ENCODE results near the gene INO80B. TPM values are rescaled to one million over a fixed set of nuclear protein-coding genes. Genes with fewer than 3 reads are reported as not detected.
A peak's percentile ranks its signal among the peaks of the same experiment; 100 is the strongest.

The INO80B gene
- total RNA-seq, 1 experiment from 2014 or later: 42.1 TPM

GRCh38 chr2:74503506-74504475 lies 48.9 kb downstream of the INO80B start:
- Mint-ChIP-seq H3K27ac (ENCODE audit: unreplicated experiment) (peak overlapping the region; percentile 27), H3K27me3 (ENCODE audit: unreplicated experiment) (peaks cover 6% of the 10 kb centered on the region), H3K4me3 (ENCODE audit: low read depth, unreplicated experiment) (peak overlapping the region; percentile 84), H3K36me3 (ENCODE audit: insufficient read depth, unreplicated experiment) (peaks cover 64% of the 10 kb centered on the region), H3K9me3 (ENCODE audit: low read depth, unreplicated experiment) (no peaks in the 10 kb centered on the region), H3K4me1 (ENCODE audit: low read depth, unreplicated experiment) (peaks cover 42% of the 10 kb centered on the region)
- no peak for DNase-seq
- intact Hi-C loops (cut with micrococcal nuclease; ENCODE audit: unreplicated experiment): no loop called here
- no peak for TF ChIP-seq CTCF (IDR thresholded peaks at IDR 0.05; ENCODE audit: unreplicated experiment)
- CTCF ChIA-PET: no interaction called here
- BruUV-seq (replicated peaks): no TSS peak

- peak overlapping the region; percentile 27 for H3K27ac Mint-ChIP-seq (ENCODE audit: unreplicated experiment)
- no peak for DNase-seq
- peak overlapping the region; percentile 84 for H3K4me3 Mint-ChIP-seq (ENCODE audit: low read depth, unreplicated experiment)
- peaks cover 41% of the 10 kb centered on the region for H3K4me1 Mint-ChIP-seq (ENCODE audit: low read depth, unreplicated experiment)
- TF ChIP-seq CTCF (IDR thresholded peaks at IDR 0.05; ENCODE audit: unreplicated experiment): no peak
- peaks cover 60% of the 10 kb centered on the region for H3K36me3 Mint-ChIP-seq (ENCODE audit: insufficient read depth, unreplicated experiment)
- H3K27me3 Mint-ChIP-seq (ENCODE audit: unreplicated experiment): peaks cover 11% of the 10 kb centered on the region
- TSS peak; percentile 42 for BruUV-seq (replicated peaks)
- intact Hi-C loops (cut with micrococcal nuclease; ENCODE audit: unreplicated experiment): no loop called here
- CTCF ChIA-PET: no interaction called here
- H3K9me3 Mint-ChIP-seq (ENCODE audit: low read depth, unreplicated experiment): no peaks in the 10 kb centered on the region
These were observed 49.7 kb downstream of the INO80B start for GRCh38 chr2:74504591-74504990.

- H3K27ac Mint-ChIP-seq (ENCODE audit: unreplicated experiment): no peak overlapping the region
- TF ChIP-seq CTCF (IDR thresholded peaks at IDR 0.05; ENCODE audit: unreplicated experiment): no peak
- intact Hi-C loops (cut with micrococcal nuclease; ENCODE audit: unreplicated experiment): loop anchor here (2.0 kb wide), 1 partner anchor 23 kb away; the partner anchor contains the start of genes AUP1 and HTRA2
These were observed 50.8 kb downstream of the INO80B start for GRCh38 chr2:74505448-74506246.

More at GRCh38 chr2:74505448-74506246, 50.8 kb downstream of the INO80B start:
- CTCF ChIA-PET: interaction anchor here (0.7 to 1.2 kb wide), 2 partner anchors 20 to 27 kb away, joined by 3 read pairs; partner anchors contain the start of gene DQX1
- DNase-seq: no peak
- Mint-ChIP-seq H3K4me3 (ENCODE audit: low read depth, unreplicated experiment) (peak overlapping the region; percentile 84), H3K36me3 (ENCODE audit: insufficient read depth, unreplicated experiment) (peaks cover 60% of the 10 kb centered on the region), H3K27me3 (ENCODE audit: unreplicated experiment) (peaks cover 21% of the 10 kb centered on the region), H3K4me1 (ENCODE audit: low read depth, unreplicated experiment) (peaks cover 41% of the 10 kb centered on the region), H3K9me3 (ENCODE audit: low read depth, unreplicated experiment) (no peaks in the 10 kb centered on the region)
- BruUV-seq (replicated peaks): no TSS peak

All from Calu3 (cell line).